HG02588 (cell line): ENCODE data around the gene FILIP1L.

Experiments used
- ATAC-seq: cut with Tn5 transposase; IDR thresholded peaks from one replicate; pipeline ENCODE4 v1.9.1; 2021; ENCODE audit warnings: mild to moderate bottlenecking, moderate library complexity; ENCODE audit not compliant: unreplicated experiment

Gene FILIP1L

DNA sequence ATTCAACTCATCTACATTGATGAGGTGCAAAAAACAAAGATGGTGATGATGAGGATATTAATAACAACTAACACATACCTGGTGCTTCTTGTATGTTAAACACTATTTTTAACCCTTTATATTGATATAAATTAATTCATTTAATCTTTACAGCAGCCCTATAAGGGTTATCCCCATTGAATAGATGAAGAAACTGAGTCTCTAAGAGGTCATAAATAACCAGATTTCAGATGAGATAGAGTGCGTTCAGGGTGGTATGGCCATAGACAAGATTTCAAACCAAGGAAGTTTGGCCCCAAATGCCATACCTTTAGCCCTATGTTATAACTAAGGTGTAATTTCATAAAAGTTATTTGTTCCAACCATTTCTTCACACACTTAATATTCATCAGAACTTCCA, 214.1 kb downstream of the FILIP1L start:
- no peak for ATAC-seq

DNA sequence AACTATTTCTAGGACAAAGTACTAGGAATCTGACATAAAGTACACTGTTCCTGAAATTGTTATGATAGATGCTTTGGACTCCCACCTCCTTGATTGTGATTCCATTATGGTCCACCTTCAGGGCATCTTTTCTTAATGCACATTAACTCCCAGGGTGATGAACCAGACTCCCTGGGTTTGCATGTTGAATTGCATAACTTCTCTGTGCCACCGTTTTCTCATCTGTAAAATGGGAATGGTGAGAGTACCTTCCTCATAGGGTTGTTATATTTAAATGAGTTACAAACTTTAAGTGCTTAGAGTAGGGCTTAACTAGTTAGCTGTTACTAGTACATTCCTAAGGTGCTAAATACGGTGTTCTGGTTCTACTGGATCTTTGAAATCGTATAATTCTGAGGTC, 214.7 kb downstream of the FILIP1L start:
- ATAC-seq: no peak

DNA sequence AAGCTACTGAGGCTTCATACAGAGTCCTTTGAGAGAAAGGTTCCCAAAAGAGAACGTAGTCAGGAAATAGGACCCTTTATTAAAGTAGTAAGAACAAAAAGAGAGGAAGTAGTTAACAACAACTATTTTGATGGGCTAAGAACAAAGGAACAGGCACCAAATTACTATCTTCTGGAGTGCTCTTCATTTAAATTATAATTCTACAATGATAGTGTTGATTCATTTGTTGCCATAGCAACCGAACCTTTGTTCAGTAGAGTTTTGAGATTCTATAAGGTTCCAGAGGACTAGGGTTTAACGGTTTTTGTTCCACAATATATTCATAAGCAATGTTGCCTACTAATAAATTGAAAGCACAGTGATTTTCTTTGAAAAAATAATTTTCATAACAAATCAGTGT, 217.8 kb downstream of the FILIP1L start:
- ATAC-seq: no peak

DNA sequence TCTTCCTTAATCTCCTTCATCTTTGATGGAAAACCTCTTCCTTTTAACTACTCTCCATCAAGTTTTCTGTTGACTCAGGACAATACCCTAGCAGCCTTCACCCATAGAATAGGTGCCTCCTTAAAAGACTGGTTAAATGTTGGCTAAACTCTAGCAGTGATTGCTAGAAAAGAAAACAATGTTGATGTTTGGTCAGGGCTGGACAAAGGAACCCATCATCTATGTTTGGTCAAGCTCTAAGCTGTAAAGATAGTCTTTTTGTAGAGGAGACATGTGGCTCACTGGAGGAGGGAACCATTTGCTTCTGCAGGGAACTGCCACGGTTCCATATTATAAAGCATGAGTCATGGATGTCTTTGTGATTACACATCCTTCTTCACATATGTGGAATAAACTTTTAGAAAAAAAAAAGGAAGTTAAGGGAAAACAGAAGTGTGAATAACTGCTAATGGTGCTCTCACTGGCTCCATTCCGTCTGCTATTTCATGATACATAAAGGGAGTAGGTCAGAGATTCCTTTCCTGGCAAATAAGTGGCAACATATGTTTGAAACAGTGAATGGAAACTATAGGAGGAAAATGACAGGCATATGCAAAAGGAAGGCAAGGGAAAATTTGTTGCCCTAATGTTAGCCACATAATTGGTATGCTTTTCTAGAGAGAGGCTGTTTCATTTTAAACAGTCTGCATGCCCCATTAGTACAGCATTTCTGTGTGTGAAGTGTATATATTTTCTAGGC, 218.4 kb downstream of the FILIP1L start:
- ATAC-seq: no peak

DNA sequence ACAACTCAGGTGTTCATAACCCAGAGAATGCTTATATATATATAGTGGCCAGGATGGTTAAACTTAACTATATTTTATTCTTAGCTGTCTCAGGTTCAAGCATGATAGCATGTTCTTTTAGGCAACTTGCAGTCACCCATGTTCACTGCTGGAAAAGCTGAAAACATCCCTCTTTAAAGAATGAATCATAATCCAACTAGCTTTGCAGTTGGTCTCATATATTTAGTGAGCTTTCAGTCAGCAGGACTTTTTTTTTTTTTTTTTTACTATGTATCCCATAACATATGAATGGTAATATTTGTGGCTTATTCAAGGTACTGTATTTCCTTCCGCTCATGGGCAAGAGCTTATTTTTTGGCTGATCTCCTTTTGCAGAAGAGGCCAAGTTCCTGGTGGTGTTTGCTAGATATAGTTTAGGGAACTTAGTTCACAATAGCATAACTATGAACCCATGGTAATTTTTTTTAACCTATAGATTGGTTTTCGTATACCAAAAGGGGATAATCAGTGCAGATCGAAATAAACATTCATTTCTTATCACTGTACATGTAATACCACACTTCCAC, 219.1 kb downstream of the FILIP1L start:
- ATAC-seq: no peak

DNA sequence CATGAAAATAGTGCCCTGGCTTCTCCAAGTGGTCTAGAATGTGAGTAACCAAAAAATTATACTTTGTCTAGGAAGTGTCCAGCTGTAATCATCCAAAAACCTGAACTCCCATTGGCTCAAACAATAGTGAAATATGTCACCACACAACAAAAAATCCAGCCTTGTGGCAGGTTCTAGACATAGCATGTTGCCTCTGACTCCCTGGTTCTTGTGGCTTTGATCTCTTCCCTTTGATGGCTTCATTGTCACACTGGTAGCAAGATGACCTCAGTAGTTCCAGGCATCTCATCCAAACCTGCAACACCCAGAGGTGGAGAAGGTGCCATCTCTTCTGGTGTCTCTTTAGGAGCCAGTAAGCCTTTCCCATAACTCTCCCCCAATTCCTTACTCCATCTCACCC, 222.0 kb downstream of the FILIP1L start:
- ATAC-seq: no peak

DNA sequence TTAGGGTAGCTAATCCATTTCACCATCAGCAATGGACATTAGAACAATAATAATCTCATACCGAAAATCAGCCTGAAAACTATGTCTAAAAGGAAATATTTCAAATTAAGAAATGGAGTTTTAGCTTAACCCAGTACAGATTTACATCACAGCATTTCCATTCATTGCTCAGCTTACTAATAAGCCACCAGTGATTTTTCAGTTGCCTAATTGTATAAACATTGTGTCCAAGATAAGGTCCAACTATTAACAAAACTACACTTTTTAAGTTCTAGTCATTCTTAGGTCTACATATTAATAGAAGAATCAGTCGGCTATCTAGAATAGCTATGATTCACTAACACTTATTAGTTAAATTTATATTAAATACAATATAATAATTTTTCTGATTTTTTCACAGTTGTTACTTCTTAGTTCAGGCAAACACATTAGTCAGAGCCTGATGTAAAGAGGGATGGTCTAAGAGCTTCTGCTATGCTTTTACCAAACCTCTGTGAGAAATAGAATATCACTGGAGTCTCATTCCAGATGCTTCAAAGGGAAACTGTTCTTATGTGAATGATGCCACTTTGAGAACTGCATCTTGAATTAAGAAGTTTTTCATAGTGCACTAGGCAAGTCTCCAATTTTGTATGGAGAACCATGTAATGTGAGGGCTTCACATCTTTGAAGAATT, 222.6 kb downstream of the FILIP1L start:
- ATAC-seq: no peak

DNA sequence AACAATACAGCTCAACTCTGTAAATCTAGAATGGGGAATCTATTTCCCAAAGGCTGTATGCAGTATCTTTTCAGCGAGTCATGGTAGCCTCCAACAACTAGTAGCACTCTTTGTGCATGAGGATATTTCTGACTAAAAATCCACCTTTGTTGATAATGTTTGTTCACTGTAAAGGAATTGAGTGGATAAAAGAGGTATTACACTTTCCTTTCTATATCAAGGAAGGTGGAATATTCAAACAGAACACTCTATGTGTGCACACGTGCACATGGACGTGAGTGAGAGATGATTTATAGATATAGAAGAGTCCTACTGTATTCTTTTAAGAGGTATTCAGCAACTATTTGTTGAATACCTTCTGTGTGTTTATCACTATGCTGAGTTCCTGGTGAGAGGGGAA, 228.4 kb downstream of the FILIP1L start:
- no peak for ATAC-seq

DNA sequence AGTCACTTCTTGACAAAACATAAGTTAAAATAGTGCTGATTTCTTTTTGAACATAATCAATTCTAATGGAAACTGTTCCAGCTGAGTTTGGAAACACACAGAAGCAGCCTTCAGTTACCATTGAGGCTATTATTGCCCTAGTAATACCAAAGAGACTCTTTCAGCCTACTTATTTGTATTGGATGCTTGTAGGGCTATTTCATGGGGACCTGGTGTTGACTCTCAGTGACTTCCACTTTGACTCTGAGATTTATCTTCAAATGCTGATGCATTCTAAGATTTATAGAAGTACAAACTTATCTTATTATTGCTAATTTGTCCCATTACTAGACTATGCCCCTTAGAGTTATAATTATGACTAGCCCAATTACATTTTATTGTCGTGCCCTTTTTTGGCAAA, 229.2 kb downstream of the FILIP1L start:
- ATAC-seq: no peak

DNA sequence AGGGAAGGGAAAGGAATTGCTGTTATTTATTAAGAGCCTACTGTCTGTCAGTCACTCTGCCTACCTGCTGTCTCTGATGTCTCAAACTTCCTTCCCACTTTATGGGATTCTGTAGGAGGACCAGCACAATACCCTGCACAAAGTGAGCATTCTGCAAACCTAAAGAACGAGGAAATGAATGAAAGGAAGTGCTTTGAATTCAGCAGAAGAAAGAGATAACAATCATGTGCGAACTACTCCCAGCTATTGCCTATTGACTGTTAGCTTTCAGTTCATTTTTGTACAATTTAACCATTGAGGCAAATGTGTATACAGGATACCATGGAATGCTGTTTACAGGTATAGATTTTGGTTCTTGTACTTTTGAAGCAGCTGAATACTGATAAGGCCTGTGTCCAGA, 229.8 kb downstream of the FILIP1L start:
- no peak for ATAC-seq

DNA sequence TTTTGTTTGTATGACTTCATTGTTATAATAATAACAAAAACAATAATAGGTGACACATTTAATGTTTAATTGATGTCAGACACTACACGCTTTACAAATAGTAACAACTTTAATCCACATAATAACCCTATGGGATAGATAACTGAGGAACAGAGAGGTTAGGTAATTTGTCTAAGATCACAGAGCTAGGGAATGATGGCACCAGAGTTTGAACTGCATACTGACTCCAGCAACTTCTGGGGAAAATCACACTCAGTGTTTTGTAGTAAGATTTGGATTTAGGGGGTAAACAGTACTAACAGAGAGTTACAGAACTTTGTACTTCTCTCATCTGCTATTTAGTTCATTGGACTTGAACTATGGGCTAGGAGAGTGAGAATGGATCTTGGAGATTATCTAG, 230.6 kb downstream of the FILIP1L start:
- no peak for ATAC-seq

DNA sequence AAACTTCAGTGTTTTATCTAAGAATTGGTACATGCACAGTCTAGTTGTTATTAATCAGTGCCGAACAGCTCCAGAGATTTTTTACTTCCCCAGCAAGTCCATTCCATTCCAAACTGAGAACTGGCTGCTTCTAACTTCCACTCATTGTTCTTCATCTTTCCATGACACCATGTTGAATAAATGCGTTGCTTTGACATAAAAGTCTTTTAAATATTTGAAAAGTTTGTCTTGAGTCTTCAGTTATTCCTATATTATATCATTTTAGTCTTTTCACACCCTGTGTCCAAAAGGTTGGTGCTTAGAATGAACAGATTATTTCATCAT, 231.2 kb downstream of the FILIP1L start:
- no peak for ATAC-seq

DNA sequence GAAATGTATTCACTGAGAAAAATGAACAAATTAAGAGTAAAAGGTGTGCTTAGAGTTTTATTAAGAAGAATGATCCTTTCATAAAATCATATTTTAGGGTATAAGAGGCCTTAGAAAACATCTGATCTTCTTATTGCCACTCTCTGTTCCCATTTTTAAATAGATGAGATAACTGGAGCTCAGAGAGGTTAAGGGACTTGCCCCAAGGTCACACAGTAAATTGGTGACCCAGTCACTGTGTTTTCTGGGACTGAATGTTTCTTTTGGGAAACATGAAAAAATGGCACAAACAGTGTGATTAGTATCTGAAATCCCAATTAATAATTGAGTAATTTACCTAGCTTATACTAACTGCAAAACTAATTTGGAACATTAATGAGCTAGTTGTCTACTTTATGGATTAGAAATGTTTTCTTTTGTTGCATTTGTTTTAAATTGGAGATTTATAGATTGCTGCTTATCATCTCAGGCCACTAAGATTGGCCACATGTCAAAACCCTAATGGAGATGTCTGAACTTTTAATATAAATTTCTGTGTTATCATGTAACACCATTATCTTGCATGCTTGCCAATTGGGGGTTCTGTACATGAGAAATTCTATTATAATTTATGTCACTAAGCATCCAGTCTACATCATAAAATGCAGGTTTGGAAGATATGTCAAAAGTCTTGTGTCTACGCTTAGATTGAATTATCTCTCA, 231.7 kb downstream of the FILIP1L start:
- no peak for ATAC-seq

DNA sequence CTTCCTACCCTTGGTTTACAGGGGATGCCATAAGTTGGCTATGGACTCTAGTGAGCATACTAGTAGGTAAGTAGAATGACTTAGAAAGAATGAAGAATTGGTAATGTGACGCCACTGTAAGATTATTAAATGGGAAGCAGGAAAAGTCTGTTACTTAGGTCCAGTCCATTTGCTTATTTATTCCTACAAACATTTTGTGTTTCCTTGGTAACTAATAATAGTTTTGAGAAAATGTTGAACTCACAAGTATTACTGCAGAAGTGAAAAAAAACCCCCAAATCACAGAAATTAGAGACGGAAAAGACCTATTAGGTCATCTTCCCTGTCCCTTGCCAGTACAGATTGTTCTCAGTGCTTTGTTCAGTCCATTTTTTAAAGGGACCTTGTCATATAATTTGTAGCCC, 233.2 kb downstream of the FILIP1L start:
- ATAC-seq: no peak

DNA sequence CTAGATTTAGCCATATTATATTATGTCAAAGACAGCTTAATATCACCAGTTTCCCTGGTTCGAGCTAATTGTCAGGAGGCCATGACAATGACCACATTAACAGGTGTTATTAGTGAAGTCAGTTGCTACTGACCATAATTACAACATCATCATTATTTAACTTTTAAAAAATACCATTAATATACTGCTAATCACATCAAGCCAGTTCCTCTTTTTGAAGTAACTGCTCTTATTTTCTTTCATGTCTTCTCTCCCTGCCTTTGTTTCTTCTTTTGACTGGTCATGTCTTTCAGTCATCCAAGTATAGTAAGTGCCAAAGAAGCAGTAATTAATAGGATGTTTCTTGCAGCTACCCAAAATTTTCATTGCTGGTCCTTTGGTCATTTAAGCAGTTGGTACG, 235.0 kb downstream of the FILIP1L start:
- no peak for ATAC-seq

DNA sequence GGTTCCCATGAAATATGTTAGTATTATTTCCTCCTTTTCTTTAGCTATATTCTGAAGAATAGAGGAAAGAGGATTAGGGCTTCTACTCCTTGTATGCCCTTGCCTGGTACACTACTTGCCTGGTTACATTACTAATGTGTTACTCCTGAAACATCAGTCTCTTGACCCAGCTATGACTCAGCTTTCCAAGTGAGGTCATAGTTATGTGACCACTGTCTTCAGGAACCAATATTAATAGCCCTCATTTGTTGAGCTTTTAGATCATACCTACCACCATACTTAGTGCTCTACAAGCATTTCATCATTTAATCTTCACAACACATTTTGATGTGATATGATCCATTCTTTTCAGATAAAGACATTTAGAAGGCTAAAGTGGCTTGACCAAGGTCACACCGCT, 236.3 kb downstream of the FILIP1L start:
- ATAC-seq: peak; percentile 50

DNA sequence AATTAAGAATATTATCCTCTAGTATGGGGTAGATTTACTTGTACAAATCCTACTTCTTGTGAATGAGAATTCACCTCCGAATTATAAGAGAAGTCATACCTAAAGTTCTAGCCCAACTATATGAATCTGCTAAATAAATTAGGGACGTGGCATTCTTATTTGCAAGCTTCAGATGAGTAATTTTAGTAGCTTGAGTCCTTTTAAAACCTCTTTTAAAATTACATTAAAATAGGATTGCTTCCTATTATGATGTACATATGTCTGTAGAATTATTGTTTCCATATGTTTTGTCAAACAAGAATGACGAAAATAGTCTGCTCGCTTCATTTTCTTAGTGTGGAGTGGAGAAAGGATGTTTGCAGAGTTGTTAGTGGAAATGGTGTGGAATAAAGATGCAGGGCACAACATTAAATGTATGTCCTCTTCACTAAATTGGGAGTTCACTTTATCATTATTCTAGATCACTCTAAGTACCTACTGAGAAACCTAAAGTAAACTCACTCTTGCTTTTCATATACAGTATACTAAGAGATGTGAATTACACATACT, 237.2 kb downstream of the FILIP1L start:
- no peak for ATAC-seq

DNA sequence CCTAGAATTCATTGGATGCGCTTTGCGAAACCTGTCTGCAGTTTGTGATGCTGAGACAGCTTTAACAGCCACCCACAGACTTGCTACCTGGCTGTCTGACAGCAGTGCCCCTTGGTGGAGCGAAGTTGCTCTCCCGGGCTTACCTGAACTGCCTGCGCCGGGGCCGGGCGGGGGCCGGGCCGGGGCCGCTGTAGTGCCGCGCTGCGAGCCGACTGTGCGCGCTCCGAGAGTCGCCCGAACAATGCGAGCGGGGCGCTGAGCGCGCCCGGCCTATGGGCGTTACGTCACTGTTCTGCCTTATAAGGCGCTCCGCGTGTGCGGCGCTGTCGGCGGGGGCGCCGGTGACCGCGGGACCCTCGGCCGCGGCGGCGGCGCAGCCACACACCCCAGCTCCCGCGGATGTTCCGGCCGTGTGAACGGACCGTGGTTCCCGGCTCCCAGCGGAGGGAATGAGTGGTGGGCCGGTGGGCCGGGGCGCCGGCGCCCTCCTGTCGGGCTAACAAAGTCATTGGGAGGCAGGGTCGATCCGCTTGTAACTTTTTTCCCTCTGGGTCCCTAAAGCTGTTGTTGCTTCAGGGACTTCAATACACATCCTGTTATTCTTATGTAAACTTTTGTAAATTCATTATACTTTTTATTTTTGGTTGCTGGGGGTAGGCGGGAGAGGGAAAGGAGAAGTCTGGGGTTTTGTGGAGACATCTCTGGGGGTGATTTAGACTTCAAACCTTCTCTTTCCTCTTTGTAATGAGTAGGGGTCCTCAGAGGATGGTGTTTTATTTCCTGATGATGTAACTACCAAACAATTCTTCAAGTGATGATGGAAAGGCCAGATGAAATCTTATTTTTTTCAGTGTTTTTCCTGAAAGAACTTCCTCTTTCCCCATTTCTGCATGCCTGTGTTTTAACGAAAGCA, 238.1 kb downstream of the FILIP1L start:
- peak; percentile 91 for ATAC-seq

DNA sequence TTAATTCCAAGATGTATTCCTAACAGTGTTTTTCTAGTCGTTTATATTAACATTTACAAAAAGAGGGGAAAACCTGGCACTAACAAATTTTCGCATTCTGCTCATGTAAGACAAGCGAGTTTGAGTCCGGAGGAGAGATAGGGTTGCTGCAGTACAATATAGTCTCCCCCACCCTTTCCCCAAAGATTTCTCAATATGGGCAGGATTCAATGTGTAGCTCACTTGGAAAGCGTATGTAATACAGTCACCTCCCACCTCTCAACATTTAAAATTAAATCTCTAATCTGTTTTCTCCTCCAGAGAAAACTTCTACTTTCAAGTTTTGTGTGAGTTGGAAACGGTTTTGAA, 238.7 kb downstream of the FILIP1L start:
- ATAC-seq: no peak

DNA sequence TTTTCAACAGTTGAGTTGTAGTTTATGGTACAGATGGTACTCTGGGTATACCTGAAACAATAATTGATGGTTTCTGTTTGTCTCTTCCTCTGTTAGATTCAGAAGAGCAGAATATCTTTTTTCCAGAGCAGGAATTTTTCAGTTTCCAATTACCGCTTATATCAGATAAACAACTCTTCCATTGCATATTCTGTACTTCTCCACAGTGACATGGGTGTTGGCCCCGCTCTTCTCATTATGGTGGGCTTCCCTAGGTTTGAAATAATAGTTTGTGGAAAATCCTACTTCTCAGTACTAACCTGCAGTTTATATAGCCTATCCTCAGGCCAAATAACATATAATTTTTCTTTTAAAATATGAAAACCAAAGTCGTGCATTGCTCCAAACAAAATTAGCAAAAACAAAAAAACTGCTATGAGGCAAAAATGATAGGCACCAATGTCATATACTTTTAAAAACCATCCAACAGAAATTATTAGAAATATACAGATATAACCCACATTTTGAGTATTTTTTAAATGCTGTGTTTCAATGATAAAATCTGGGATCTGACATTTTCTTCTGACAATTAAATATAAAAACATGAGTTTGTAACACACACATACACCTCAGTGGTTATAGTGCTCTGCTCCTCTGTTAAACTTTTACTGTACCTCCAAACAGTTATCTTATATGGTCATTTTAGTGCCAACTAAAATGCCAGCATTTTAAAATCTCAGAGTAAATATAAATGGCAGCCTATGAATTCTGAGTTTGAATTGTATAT, 239.9 kb downstream of the FILIP1L start:
- ATAC-seq: no peak
